ENCODE results near the gene IQCH. TPM values are rescaled to one million over a fixed set of nuclear protein-coding genes. Genes with fewer than 3 reads are reported as not detected.

IQCH gene
- total RNA-seq, 1 donor from 2014 or later: 2.8 TPM

GRCh38 chr15:67212684-67213367, 41.8 kb upstream of the IQCH start:
- no peak for TF ChIP-seq CTCF (conservative IDR thresholded peaks at IDR 0.05)
- Mint-ChIP-seq H3K9me3 (no peaks in the 10 kb centered on the region), H3K4me3 (no peak overlapping the region), H3K27ac (ENCODE audit: unreplicated experiment) (no peak overlapping the region), H3K4me1 (no peaks in the 10 kb centered on the region), H3K27me3 (ENCODE audit: low read depth) (no peaks in the 10 kb centered on the region), H3K36me3 (ENCODE audit: low read depth) (peaks cover 9% of the 10 kb centered on the region)
- DNase-seq (ENCODE audit: low read depth, low spot score): no peak

- no peak overlapping the region for H3K4me3 Mint-ChIP-seq
- H3K36me3 Mint-ChIP-seq (ENCODE audit: low read depth): peaks cover 11% of the 10 kb centered on the region
- no peak for TF ChIP-seq CTCF (conservative IDR thresholded peaks at IDR 0.05)
- H3K27me3 Mint-ChIP-seq (ENCODE audit: low read depth): no peaks in the 10 kb centered on the region
- H3K27ac Mint-ChIP-seq (ENCODE audit: unreplicated experiment): no peak overlapping the region
- H3K4me1 Mint-ChIP-seq: no peaks in the 10 kb centered on the region
- DNase-seq (ENCODE audit: low read depth, low spot score): no peak
- no peaks in the 10 kb centered on the region for H3K9me3 Mint-ChIP-seq
Measured at GRCh38 chr15:67215102-67215501, 39.5 kb upstream of the IQCH start.

- H3K27me3 Mint-ChIP-seq (ENCODE audit: low read depth): no peaks in the 10 kb centered on the region
- no peak overlapping the region for H3K4me3 Mint-ChIP-seq
Measured at GRCh38 chr15:67216859-67217258, 37.7 kb upstream of the IQCH start.

GRCh38 chr15:67218428-67218827, 36.2 kb upstream of the IQCH start:
- H3K27ac Mint-ChIP-seq (ENCODE audit: unreplicated experiment): no peak overlapping the region
- no peak overlapping the region for H3K4me3 Mint-ChIP-seq
- no peaks in the 10 kb centered on the region for H3K27me3 Mint-ChIP-seq (ENCODE audit: low read depth)
- H3K4me1 Mint-ChIP-seq: no peaks in the 10 kb centered on the region
- no peaks in the 10 kb centered on the region for H3K9me3 Mint-ChIP-seq
- H3K36me3 Mint-ChIP-seq (ENCODE audit: low read depth): peaks cover 8% of the 10 kb centered on the region
- TF ChIP-seq CTCF (conservative IDR thresholded peaks at IDR 0.05): no peak
- DNase-seq (ENCODE audit: low read depth, low spot score): no peak

More at GRCh38 chr15:67216859-67217258, 37.7 kb upstream of the IQCH start:
- Mint-ChIP-seq H3K36me3 (ENCODE audit: low read depth) (peaks cover 8% of the 10 kb centered on the region), H3K27ac (ENCODE audit: unreplicated experiment) (no peak overlapping the region), H3K4me1 (no peaks in the 10 kb centered on the region), H3K9me3 (no peaks in the 10 kb centered on the region)
- DNase-seq (ENCODE audit: low read depth, low spot score): no peak
- no peak for TF ChIP-seq CTCF (conservative IDR thresholded peaks at IDR 0.05)

- no peaks in the 10 kb centered on the region for H3K4me1 Mint-ChIP-seq
- peaks cover 8% of the 10 kb centered on the region for H3K36me3 Mint-ChIP-seq (ENCODE audit: low read depth)
- no peak for DNase-seq (ENCODE audit: low read depth, low spot score)
- H3K27me3 Mint-ChIP-seq (ENCODE audit: low read depth): no peaks in the 10 kb centered on the region
- H3K4me3 Mint-ChIP-seq: no peak overlapping the region
- no peak for TF ChIP-seq CTCF (conservative IDR thresholded peaks at IDR 0.05)
- H3K27ac Mint-ChIP-seq (ENCODE audit: unreplicated experiment): no peak overlapping the region
- H3K9me3 Mint-ChIP-seq: no peaks in the 10 kb centered on the region
Measured at GRCh38 chr15:67219288-67219687, 35.3 kb upstream of the IQCH start.

Measured in neural crest cell (in vitro differentiated cells).